HEK293 (cell line): Measurements from ENCODE around the gene TPCN2.

Experiments
- CTCF ChIA-PET: fragments of 350-600 bp; formaldehyde crosslinking; extraction: SDS; loops from one replicate; lab custom pipeline; 2021; ENCODE audit warnings: antibody characterized with exemption; lab: Yijun Ruan, JAX
- POLR2A ChIA-PET: fragments of 300-600 bp; formaldehyde crosslinking; extraction: SDS; loops from one replicate; lab custom pipeline; 2020; ENCODE audit warnings: antibody characterized with exemption, inconsistent platforms; lab: Yijun Ruan, JAX
- H3K27ac ChIP-seq: fragments of 200-500 bp; sonication (Bioruptor generic); 2 replicates; pipeline ENCODE4 v1.5.1; 2014; ENCODE audit warnings: low read depth, low read length, control low read depth, inconsistent platforms; ENCODE audit errors: extremely low read depth
- H3K36me3 ChIP-seq, 2 experiments: fragments of 200-500 bp in 1 of 2; sonication (Bioruptor generic) in 1 of 2; 1 replicate in 1 of 2; 2 replicates in 1 of 2; pipeline ENCODE4 v1.5.1; 2014 to 2017; ENCODE audit warnings: inconsistent platforms in 2 of 2, low read length in 2 of 2; ENCODE audit not compliant: control insufficient read depth in 2 of 2, insufficient read depth in 1 of 2
- H3K4me1 ChIP-seq: fragments of 200-500 bp; sonication (Bioruptor generic); 2 replicates; pipeline ENCODE4 v1.5.1; 2014; ENCODE audit warnings: mild to moderate bottlenecking, low read length, inconsistent platforms; ENCODE audit not compliant: control insufficient read depth, insufficient read depth
- H3K4me3 ChIP-seq: 2 replicates; pipeline ENCODE4 v1.5.1; 2011; ENCODE audit warnings: low read depth, mild to moderate bottlenecking, control low read depth, low read length, moderate library complexity
- H3K9me3 ChIP-seq: fragments of 200-500 bp; sonication (Bioruptor generic); 2 replicates; pipeline ENCODE4 v1.5.1; 2014; ENCODE audit warnings: low read depth, low read length, inconsistent platforms; ENCODE audit not compliant: control insufficient read depth, insufficient read depth
- CTCF ChIP-seq: fragments of 450-650 bp; formaldehyde crosslinking; IDR thresholded peaks from 2 replicates; pipeline ENCODE4 v1.5.1; 2016; ENCODE audit warnings: missing biosample characterization, missing genetic modification characterization
- HOXC10 ChIP-seq: sonication (generic); formaldehyde crosslinking; IDR thresholded peaks from 2 replicates; pipeline ENCODE4 v1.8.1; 2023; ENCODE audit warnings: mild to moderate bottlenecking, missing genetic modification reagents
- KLF7 ChIP-seq: fragments of 450-650 bp; formaldehyde crosslinking; IDR thresholded peaks from 2 replicates; pipeline ENCODE4 v1.5.1; 2016; ENCODE audit warnings: missing biosample characterization, missing genetic modification characterization, borderline replicate concordance
- PRDM4 ChIP-seq: fragments of 450-650 bp; formaldehyde crosslinking; IDR thresholded peaks from 2 replicates; pipeline ENCODE4 v1.5.1; 2017; ENCODE audit warnings: missing biosample characterization, missing genetic modification characterization
- PRDM6 ChIP-seq: fragments of 450-650 bp; formaldehyde crosslinking; IDR thresholded peaks from 2 replicates; pipeline ENCODE4 v1.5.1; 2017; ENCODE audit warnings: missing biosample characterization, missing genetic modification characterization
- SETDB1 ChIP-seq: IDR thresholded peaks from one replicate; pipeline ENCODE4 v1.6.1; 2017; ENCODE audit warnings: mild to moderate bottlenecking, low read length, moderate library complexity, mixed read lengths; ENCODE audit not compliant: insufficient read length
- ZBTB48 ChIP-seq: fragments of 450-650 bp; formaldehyde crosslinking; IDR thresholded peaks from 2 replicates; pipeline ENCODE4 v1.5.1; 2016; ENCODE audit warnings: missing biosample characterization, missing genetic modification characterization
- ZBTB8A ChIP-seq: fragments of 450-650 bp; formaldehyde crosslinking; IDR thresholded peaks from 2 replicates; pipeline ENCODE4 v1.5.1; 2016; ENCODE audit warnings: missing biosample characterization, missing genetic modification characterization
- ZIC2 ChIP-seq: fragments of 450-650 bp; formaldehyde crosslinking; IDR thresholded peaks from 2 replicates; pipeline ENCODE4 v1.5.1; 2016; ENCODE audit warnings: missing biosample characterization, missing genetic modification characterization
- ZNF10 ChIP-seq: fragments of 450-650 bp; formaldehyde crosslinking; IDR thresholded peaks from 2 replicates; pipeline ENCODE4 v1.5.1; 2017; ENCODE audit warnings: missing biosample characterization, missing genetic modification characterization
- ZNF133 ChIP-seq: fragments of 450-650 bp; formaldehyde crosslinking; IDR thresholded peaks from 2 replicates; pipeline ENCODE4 v1.5.1; 2016; ENCODE audit warnings: missing biosample characterization, missing genetic modification characterization
- ZNF140 ChIP-seq: fragments of 450-650 bp; formaldehyde crosslinking; IDR thresholded peaks from 2 replicates; pipeline ENCODE4 v1.5.1; 2016; ENCODE audit warnings: missing biosample characterization, missing genetic modification characterization
- ZNF174 ChIP-seq: fragments of 450-650 bp; formaldehyde crosslinking; IDR thresholded peaks from 2 replicates; pipeline ENCODE4 v1.5.0; 2017; ENCODE audit warnings: missing biosample characterization, mild to moderate bottlenecking, missing genetic modification characterization
- ZNF18 ChIP-seq: fragments of 450-650 bp; formaldehyde crosslinking; IDR thresholded peaks from 2 replicates; pipeline ENCODE4 v1.5.1; 2016; ENCODE audit warnings: missing biosample characterization, missing genetic modification characterization
- ZNF274 ChIP-seq, 2 experiments: fragments of 200-500 bp in 1 of 2; fragments of 450-650 bp in 1 of 2; sonication (Bioruptor generic) in 1 of 2; formaldehyde crosslinking in 1 of 2; IDR thresholded peaks; 2 replicates each; pipeline versions ENCODE4 v1.5.1 to v1.6.1; 2014 to 2016; ENCODE audit warnings: borderline replicate concordance in 1 of 2, inconsistent platforms in 1 of 2, low read length in 1 of 2, missing biosample characterization in 1 of 2, missing genetic modification characterization in 1 of 2
- ZNF521 ChIP-seq: fragments of 450-650 bp; formaldehyde crosslinking; IDR thresholded peaks from 2 replicates; pipeline ENCODE4 v1.5.1; 2017; ENCODE audit warnings: missing biosample characterization, mild to moderate bottlenecking, missing genetic modification characterization
- ZNF654 ChIP-seq: fragments of 450-650 bp; formaldehyde crosslinking; IDR thresholded peaks from 2 replicates; pipeline ENCODE4 v1.5.1; 2016; ENCODE audit warnings: low read depth, missing biosample characterization, missing genetic modification characterization
- ZNF692 ChIP-seq: fragments of 450-650 bp; formaldehyde crosslinking; IDR thresholded peaks from 2 replicates; pipeline ENCODE4 v1.5.1; 2016; ENCODE audit warnings: missing biosample characterization, missing genetic modification characterization
- ZNF776 ChIP-seq: fragments of 450-650 bp; formaldehyde crosslinking; IDR thresholded peaks from 2 replicates; pipeline ENCODE4 v1.5.0; 2017; ENCODE audit warnings: missing biosample characterization, missing genetic modification characterization, borderline replicate concordance
- ZNF792 ChIP-seq: fragments of 450-650 bp; formaldehyde crosslinking; IDR thresholded peaks from 2 replicates; pipeline ENCODE4 v1.5.1; 2016; ENCODE audit warnings: missing biosample characterization, missing genetic modification characterization
- ZNF837 ChIP-seq: fragments of 450-650 bp; formaldehyde crosslinking; IDR thresholded peaks from 2 replicates; pipeline ENCODE4 v1.5.1; 2016; ENCODE audit warnings: missing biosample characterization, missing genetic modification characterization

TPCN2 gene

GRCh38 chr11:69131644-69132300 is 83.0 kb downstream of the TPCN2 start:
- no peaks in the 10 kb centered on the region for H3K36me3 ChIP-seq
- H3K27ac ChIP-seq, result no peak overlapping the region
- H3K9me3 ChIP-seq, result no peaks in the 10 kb centered on the region
- POLR2A ChIA-PET, result interaction anchor here (1.0 to 1.1 kb wide), 2 partner anchors 9 to 511 kb away, joined by 4 to 6 read pairs; no protein-coding TSS in a partner anchor
- no peaks in the 10 kb centered on the region for H3K4me1 ChIP-seq
- 0 out of 2 replicates have a peak, but pooled peaks have one; percentile 13 for TF ChIP-seq ZIC2 (tag by site-specific recombination)
- peak; percentile 34; the same call in 1 of the 2 replicates for TF ChIP-seq ZNF654 (tag by site-specific recombination)
- no peak for TF ChIP-seq ZNF521 (tag by site-specific recombination)
- TF ChIP-seq HOXC10, result no peak
- 0 out of 2 replicates have a peak, but pooled peaks have one; percentile 21 for TF ChIP-seq CTCF (tag by site-specific recombination)
- TF ChIP-seq, all 188 proteins: peak for 3
- CTCF ChIA-PET, result interaction anchor here (0.5 to 2.3 kb wide), 47 partner anchors 9 to 1710 kb away, joined by 3 to 17 read pairs (median 4); partner anchors contain the start of gene LTO1
- H3K4me3 ChIP-seq, result no peak overlapping the region

GRCh38 chr11:69132301-69132670 is 83.6 kb downstream of the TPCN2 start:
- ChIA-PET CTCF (interaction anchor here (0.6 to 2.3 kb wide), 34 partner anchors 8 to 1711 kb away, joined by 3 to 17 read pairs (median 4); partner anchors contain the start of gene LTO1), POLR2A (interaction anchor here (1.1 kb wide), 1 partner anchor 510 kb away, joined by 6 read pairs; no protein-coding TSS in a partner anchor)
- TF ChIP-seq ZNF837 (tag by site-specific recombination), result no peak
- TF ChIP-seq ZNF174, result no peak
- no peak for TF ChIP-seq PRDM6
- no peak for TF ChIP-seq ZNF692 (tag by site-specific recombination)
- TF ChIP-seq ZBTB48 (tag by site-specific recombination), result no peak
- TF ChIP-seq ZNF10 (tag by site-specific recombination), result no peak
- TF ChIP-seq ZNF140, result no peak
- no peak for TF ChIP-seq ZNF18
- TF ChIP-seq, all 188 proteins: peak for 0
- H3K36me3 ChIP-seq, result no peaks in the 10 kb centered on the region
- no peak overlapping the region for H3K4me3 ChIP-seq
- no peak overlapping the region for H3K27ac ChIP-seq
- H3K9me3 ChIP-seq, result no peaks in the 10 kb centered on the region
- H3K4me1 ChIP-seq, result no peaks in the 10 kb centered on the region

GRCh38 chr11:69133251-69133650 is 84.5 kb downstream of the TPCN2 start:
- Histone ChIP-seq H3K4me3 (no peak overlapping the region), H3K27ac (no peak overlapping the region), H3K36me3 (no peaks in the 10 kb centered on the region), H3K9me3 (no peaks in the 10 kb centered on the region), H3K4me1 (no peaks in the 10 kb centered on the region)
- CTCF ChIA-PET, result interaction anchor here (0.7 kb wide), 2 partner anchors 70 to 159 kb away, joined by 3 read pairs; no protein-coding TSS in a partner anchor
- POLR2A ChIA-PET, result interaction anchor here (0.5 kb wide), 1 partner anchor 549 kb away, joined by 3 read pairs; no protein-coding TSS in a partner anchor
- no peak for TF ChIP-seq ZNF776 (tag by site-specific recombination)
- TF ChIP-seq ZNF274 (IDR thresholded peaks at IDR 0.05; ENCODE audit: low read length), result no peak
- TF ChIP-seq ZNF274 (tag by site-specific recombination; IDR thresholded peaks at IDR 0.05; ENCODE audit: borderline replicate concordance), result no peak
- no peak for TF ChIP-seq ZNF792 (tag by site-specific recombination)
- no peak for TF ChIP-seq ZBTB8A (tag by site-specific recombination)
- no peak for TF ChIP-seq ZNF133
- TF ChIP-seq KLF7 (tag by site-specific recombination), result no peak
- TF ChIP-seq ZNF654 (tag by site-specific recombination), result no peak
- TF ChIP-seq PRDM4, result no peak
- TF ChIP-seq SETDB1, result peak; percentile 31
